GM19099 (cell line): ENCODE measurements around the gene RAD21L1.

Experiments
- POLR2A ChIP-seq: IDR thresholded peaks from 3 replicates; pipeline ENCODE4 v1.6.1; 2011; ENCODE audit warnings: low read depth; ENCODE audit not compliant: insufficient read length; ENCODE audit errors: extremely low read depth

The RAD21L1 gene

GRCh38 chr20:1225783-1226654 is at the start of gene RAD21L1:
TSS of gene RAD21L1 (plus strand) at chr20:1226044. CDS start at chr20:1228454, 2,410 bp downstream.
- TF ChIP-seq POLR2A, result no peak

GRCh38 chr20:1177680-1178079 is 48.2 kb upstream of the RAD21L1 start:
- no peak for TF ChIP-seq POLR2A

GRCh38 chr20:1178103-1178502 is 47.7 kb upstream of the RAD21L1 start:
- no peak for TF ChIP-seq POLR2A

GRCh38 chr20:1178623-1179022 is 47.2 kb upstream of the RAD21L1 start:
- no peak for TF ChIP-seq POLR2A

GRCh38 chr20:1180949-1181348 is 44.9 kb upstream of the RAD21L1 start:
- TF ChIP-seq POLR2A, result no peak

- TF ChIP-seq POLR2A, result no peak
These were observed 43.7 kb upstream of the RAD21L1 start for GRCh38 chr20:1182106-1182505.

- no peak for TF ChIP-seq POLR2A
These were observed 42.7 kb upstream of the RAD21L1 start for GRCh38 chr20:1183153-1183552.

- no peak for TF ChIP-seq POLR2A
These were observed 41.6 kb upstream of the RAD21L1 start for GRCh38 chr20:1184260-1184637.

GRCh38 chr20:1184638-1185315 is 41.1 kb upstream of the RAD21L1 start, which contains the start of gene TMEM74B:
TSS of gene TMEM74B (minus strand) at chr20:1184981. CDS start at chr20:1183801, 1,180 bp downstream.
- no peak for TF ChIP-seq POLR2A

GRCh38 chr20:1185316-1185741 is 40.5 kb upstream of the RAD21L1 start:
- no peak for TF ChIP-seq POLR2A

GRCh38 chr20:1185790-1186334 is 40.0 kb upstream of the RAD21L1 start:
- no peak for TF ChIP-seq POLR2A

GRCh38 chr20:1186367-1186991 is 39.4 kb upstream of the RAD21L1 start:
- TF ChIP-seq POLR2A, result no peak

GRCh38 chr20:1187605-1188171 is 38.2 kb upstream of the RAD21L1 start:
- no peak for TF ChIP-seq POLR2A

- TF ChIP-seq POLR2A, result no peak
These were observed 37.5 kb upstream of the RAD21L1 start for GRCh38 chr20:1188347-1188746.

GRCh38 chr20:1189827-1190226 is 36.0 kb upstream of the RAD21L1 start:
- no peak for TF ChIP-seq POLR2A
